Stimulated activated CD4-positive, alpha-beta T cell treated with anti-CD3 and anti-CD28 coated beads, TNF-alpha, amount 100 ng/mL, for 1 hour (primary cell): ENCODE results near the gene REL.
"Not testable (repeated sequence)": the region's sequence is repeated elsewhere in the genome, so short reads cannot be mapped to it uniquely, and the experiment has no call there.

ENCODE experiments used
- DNase-seq, 3 donors: peaks; one replicate each; pipeline ENCODE4 v3.0.0-alpha.2; 2020; ENCODE audit warnings: low read depth in 3 of 3, low spot score in 1 of 3

REL gene

GRCh38 chr2:60881047-60881932 is at the start of gene REL:
Gene REL (plus strand): TSS chr2:60881574. CDS start chr2:60881841, 267 bp downstream.
- DNase-seq = peak; percentile 74 to 87 (median 80)

- DNase-seq = no peak
These were observed 49.5 kb upstream of the REL start for GRCh38 chr2:60831921-60832320.

GRCh38 chr2:60832621-60833020 is 48.8 kb upstream of the REL start:
- DNase-seq = no peak

GRCh38 chr2:60834270-60834717 is 47.1 kb upstream of the REL start:
- DNase-seq = no peak

GRCh38 chr2:60836491-60836890 is 44.9 kb upstream of the REL start:
- DNase-seq = no peak

GRCh38 chr2:60837123-60837522 is 44.3 kb upstream of the REL start:
- DNase-seq = no peak

GRCh38 chr2:60838481-60838880 is 42.9 kb upstream of the REL start:
- no peak for DNase-seq

- DNase-seq = no peak
These were observed 42.1 kb upstream of the REL start for GRCh38 chr2:60839126-60839813.

GRCh38 chr2:60840880-60841279 is 40.5 kb upstream of the REL start:
- DNase-seq = no peak

GRCh38 chr2:60843006-60843405 is 38.4 kb upstream of the REL start:
- no peak for DNase-seq

GRCh38 chr2:60844105-60844504 is 37.3 kb upstream of the REL start:
- DNase-seq = no peak

- no peak for DNase-seq
These were observed 33.5 kb upstream of the REL start for GRCh38 chr2:60847854-60848253.

- no peak for DNase-seq
These were observed 32.2 kb upstream of the REL start for GRCh38 chr2:60849187-60849586.

- DNase-seq = no peak
These were observed 29.0 kb upstream of the REL start for GRCh38 chr2:60852282-60852860.

GRCh38 chr2:60853531-60853930 is 27.8 kb upstream of the REL start:
- DNase-seq = no peak

- no peak for DNase-seq
These were observed 25.2 kb upstream of the REL start for GRCh38 chr2:60855989-60856669.

GRCh38 chr2:60857056-60857455 is 24.3 kb upstream of the REL start:
- no peak for DNase-seq

GRCh38 chr2:60858897-60859311 is 22.5 kb upstream of the REL start:
- DNase-seq = no peak

GRCh38 chr2:60861736-60862135 is 19.6 kb upstream of the REL start:
- no peak for DNase-seq

GRCh38 chr2:60862642-60863041 is 18.7 kb upstream of the REL start:
- DNase-seq = no peak

- not testable (repeated sequence) for DNase-seq
These were observed 16.0 kb upstream of the REL start for GRCh38 chr2:60865361-60865760.
